ENCODE data around the gene DLGAP5.

DLGAP5 gene

DNA sequence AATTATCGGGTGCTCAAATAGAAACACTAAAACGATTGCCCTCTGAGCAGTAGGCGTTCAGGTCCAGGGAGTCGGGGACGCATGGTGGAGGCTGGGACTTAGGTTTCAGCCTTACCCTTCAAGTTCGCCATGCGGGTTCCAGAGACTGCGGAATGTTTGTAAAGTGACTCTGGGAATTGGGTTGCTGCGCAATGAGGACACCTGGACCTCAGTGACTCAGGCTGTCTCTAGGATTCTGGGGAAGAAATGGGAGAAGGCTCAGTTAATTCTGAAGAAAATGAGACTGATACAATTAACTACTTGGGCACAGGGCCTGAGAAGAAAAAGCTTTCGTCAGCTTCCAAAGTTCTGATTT, 61.2 kb downstream of the DLGAP5 start:
- peak overlapping the region; percentile 72 for H3K4me3 Mint-ChIP-seq
- DNase-seq = no peak
- no peak overlapping the region for H3K27ac Mint-ChIP-seq
- CTCF ChIA-PET = no interaction called here
- no peaks in the 10 kb centered on the region for H3K9me3 Mint-ChIP-seq
- H3K36me3 Mint-ChIP-seq = peaks cover 22% of the 10 kb centered on the region
- H3K4me1 Mint-ChIP-seq = peaks cover 45% of the 10 kb centered on the region
- H3K27me3 Mint-ChIP-seq = peaks cover 52% of the 10 kb centered on the region

DNA sequence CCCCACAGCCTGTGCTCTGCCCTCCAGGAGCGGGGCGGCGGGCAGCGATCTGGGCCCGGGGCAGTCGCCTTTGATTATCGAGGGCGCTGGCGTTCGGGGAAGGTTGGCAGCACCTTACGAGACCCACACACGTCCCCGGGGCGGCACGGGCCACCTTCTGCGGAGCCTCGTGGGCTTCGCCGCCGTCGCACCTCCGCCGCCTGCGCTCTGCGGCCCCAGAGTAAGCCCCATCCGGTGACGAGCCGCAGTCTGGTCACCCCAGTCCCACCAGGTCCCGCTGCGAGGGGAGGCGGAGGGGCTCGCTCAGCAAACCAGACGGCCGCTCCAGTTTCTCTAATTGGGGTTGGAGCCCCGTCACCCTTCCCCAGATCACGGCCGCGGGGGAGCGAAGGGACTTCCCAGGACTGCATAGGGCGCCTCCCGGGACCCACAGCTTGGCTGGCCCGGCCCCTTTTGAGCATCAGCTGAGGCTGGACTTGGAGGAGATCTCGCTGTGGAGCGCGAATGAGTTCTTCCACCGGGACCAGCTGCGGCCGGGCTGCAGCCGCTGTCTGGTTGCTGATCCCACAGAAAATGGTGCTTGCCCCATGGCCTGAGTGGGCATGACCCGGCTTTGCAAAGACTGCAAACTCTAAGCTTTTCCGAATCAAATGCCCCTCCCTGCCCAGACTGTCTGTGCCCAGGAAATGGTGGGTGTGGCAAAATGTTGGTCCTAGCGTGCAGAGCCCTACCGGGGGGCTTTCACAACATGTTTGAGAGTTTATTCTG, 61.8 kb downstream of the DLGAP5 start:
- peak overlapping the region; percentile 7 for H3K27ac Mint-ChIP-seq
- no peaks in the 10 kb centered on the region for H3K9me3 Mint-ChIP-seq
- peaks cover 52% of the 10 kb centered on the region for H3K27me3 Mint-ChIP-seq
- DNase-seq = peak; percentile 51
- peaks cover 51% of the 10 kb centered on the region for H3K4me1 Mint-ChIP-seq
- peaks cover 22% of the 10 kb centered on the region for H3K36me3 Mint-ChIP-seq
- CTCF ChIA-PET = no interaction called here
- H3K4me3 Mint-ChIP-seq = peak overlapping the region; percentile 72

DNA sequence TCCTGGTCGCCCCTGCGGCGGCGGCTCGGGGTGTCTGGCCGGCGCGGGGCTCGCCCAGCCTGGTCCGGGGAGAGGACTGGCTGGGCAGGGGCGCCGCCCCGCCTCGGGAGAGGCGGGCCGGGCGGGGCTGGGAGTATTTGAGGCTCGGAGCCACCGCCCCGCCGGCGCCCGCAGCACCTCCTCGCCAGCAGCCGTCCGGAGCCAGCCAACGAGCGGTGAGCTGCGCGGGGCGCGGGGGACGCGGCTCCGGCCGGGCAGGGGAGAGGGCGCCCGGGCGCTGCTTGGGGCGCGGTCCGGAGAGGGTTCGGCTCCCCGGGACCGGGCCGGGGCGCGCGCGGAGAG, 62.3 kb downstream of the DLGAP5 start, which contains the start of gene LGALS3:
LGALS3 (plus strand) TSS at position 167 of the 342 bp plus-strand sequence. CDS start 8,122 bp downstream, outside the sequence.
- peak; percentile 57 for DNase-seq
- Mint-ChIP-seq H3K36me3 (peaks cover 17% of the 10 kb centered on the region), H3K27ac (peak within 1 kb of the TSS; percentile 7), H3K4me3 (peak within 1 kb of the TSS; percentile 78), H3K9me3 (no peaks in the 10 kb centered on the region), H3K4me1 (peaks cover 54% of the 10 kb centered on the region), H3K27me3 (peaks cover 55% of the 10 kb centered on the region)
- CTCF ChIA-PET = no interaction called here

DNA sequence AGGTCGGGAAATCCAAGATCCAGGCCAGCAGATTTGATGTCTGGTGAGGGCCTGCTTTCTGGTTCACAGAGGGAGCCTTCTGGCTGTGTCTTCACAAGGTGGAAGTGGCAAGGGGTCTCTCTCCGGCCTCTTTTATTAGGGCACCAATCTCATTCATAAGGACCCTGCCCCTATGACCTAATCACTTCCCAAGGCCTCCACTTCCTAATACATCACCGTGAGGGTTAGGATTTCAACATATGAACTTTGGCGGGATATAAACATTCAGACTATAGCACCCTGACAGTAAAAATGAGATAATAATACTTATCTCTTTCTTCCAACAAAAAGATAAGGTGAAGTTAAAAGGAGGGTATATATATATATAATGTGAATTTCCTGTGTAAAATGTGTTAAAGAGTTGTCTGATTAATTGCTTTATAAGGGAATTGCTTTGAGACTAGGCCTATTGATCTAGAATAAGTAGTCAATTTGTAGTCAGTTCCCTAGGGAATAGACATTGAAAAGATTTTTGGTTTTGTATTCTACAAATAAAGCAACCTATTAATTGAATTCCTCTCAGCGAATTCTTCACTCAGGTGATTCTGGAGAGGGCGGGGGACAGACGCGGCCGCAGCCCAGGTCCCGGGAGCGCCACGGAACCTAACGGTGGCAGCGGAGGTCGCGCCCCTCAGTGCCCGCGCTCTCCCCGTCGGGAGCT, 62.8 kb downstream of the DLGAP5 start:
- Mint-ChIP-seq H3K27me3 (peaks cover 60% of the 10 kb centered on the region), H3K4me3 (peak overlapping the region; percentile 78), H3K4me1 (peaks cover 55% of the 10 kb centered on the region), H3K36me3 (peaks cover 15% of the 10 kb centered on the region), H3K27ac (no peak overlapping the region), H3K9me3 (no peaks in the 10 kb centered on the region)
- CTCF ChIA-PET = no interaction called here
- no peak for DNase-seq

DNA sequence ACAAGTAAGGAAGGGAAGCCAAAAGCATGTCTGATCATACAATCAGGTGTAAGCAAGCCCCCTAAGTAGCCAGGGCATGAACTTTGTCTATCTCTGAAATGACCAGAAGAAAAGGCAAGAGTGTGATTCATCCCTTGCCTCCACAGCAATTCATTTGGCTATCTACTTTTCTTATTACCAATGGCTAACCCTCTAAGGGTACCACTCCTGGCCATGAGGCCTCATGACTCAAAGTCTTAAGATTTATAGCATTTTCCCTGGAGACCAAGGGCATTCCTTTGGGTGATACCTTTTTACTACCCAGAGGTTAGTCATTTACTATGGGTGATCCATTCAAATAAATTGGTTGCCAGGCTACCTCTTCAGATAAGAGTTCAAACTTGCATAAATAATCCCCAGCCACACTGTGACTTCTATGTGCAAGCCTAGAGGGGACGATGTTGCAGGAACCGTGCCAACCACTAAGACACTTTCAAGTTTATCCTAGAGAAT, 63.9 kb downstream of the DLGAP5 start:
- Mint-ChIP-seq H3K27ac (no peak overlapping the region), H3K36me3 (peaks cover 11% of the 10 kb centered on the region), H3K27me3 (peaks cover 69% of the 10 kb centered on the region), H3K4me1 (peaks cover 55% of the 10 kb centered on the region), H3K4me3 (no peak overlapping the region), H3K9me3 (no peaks in the 10 kb centered on the region)
- CTCF ChIA-PET = no interaction called here
- no peak for DNase-seq

DNA sequence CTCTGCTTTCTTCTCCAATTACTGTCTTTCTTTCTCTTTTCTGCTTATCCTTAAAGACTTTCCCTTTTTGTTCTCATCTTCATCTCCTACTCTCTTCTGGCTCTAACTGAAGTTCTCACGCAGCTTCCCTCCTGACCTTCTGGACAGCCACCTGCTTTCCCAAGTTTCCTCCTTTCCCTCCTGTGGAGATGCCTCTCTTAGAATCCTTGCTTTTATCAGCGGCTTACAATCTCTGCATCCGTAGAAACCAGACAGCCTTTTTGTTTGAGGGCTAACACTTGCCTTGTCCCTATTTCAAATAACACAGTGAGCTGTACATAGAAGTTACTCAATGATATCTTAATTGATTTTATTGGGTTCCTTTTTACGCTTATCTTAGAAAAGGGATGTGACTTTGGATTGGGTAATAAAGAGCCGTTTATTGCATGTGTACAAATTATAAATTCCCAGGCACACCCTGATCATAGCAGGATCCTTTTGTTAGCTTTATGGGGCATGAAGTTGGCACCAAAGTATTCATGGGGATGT, 64.4 kb downstream of the DLGAP5 start:
- Mint-ChIP-seq H3K36me3 (peaks cover 10% of the 10 kb centered on the region), H3K9me3 (no peaks in the 10 kb centered on the region), H3K27ac (no peak overlapping the region), H3K27me3 (peaks cover 69% of the 10 kb centered on the region), H3K4me3 (no peak overlapping the region), H3K4me1 (peaks cover 52% of the 10 kb centered on the region)
- no peak for DNase-seq
- CTCF ChIA-PET = interaction anchor here (1.0 kb wide), 1 partner anchor 35 kb away, joined by 3 read pairs; no protein-coding TSS in a partner anchor

DNA sequence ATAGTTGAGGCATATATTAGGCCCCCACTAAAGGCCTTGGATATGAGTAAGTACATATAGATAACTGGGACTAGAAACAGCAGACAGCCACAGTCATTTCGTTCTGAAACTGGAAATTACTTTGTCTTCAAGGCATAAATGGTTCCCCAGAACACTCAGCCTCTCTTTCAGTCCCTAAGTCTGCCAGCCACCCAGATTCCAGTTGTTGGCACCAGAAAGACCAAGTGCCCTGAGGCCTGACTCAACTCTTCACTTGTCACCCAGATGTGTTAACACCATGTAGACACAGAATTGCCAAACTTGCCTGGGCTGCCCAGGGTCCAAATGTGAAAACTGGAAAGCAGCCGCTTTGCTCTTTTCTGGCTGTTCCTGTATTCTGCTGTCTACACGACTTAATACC, 65.4 kb downstream of the DLGAP5 start:
- H3K27me3 Mint-ChIP-seq = peaks cover 67% of the 10 kb centered on the region
- CTCF ChIA-PET = interaction anchor here (1.0 kb wide), 1 partner anchor 34 kb away, joined by 3 read pairs; no protein-coding TSS in a partner anchor
- H3K4me3 Mint-ChIP-seq = no peak overlapping the region
- DNase-seq = no peak
- no peak overlapping the region for H3K27ac Mint-ChIP-seq
- H3K4me1 Mint-ChIP-seq = peaks cover 43% of the 10 kb centered on the region
- H3K9me3 Mint-ChIP-seq = no peaks in the 10 kb centered on the region
- H3K36me3 Mint-ChIP-seq = peaks cover 3% of the 10 kb centered on the region

DNA sequence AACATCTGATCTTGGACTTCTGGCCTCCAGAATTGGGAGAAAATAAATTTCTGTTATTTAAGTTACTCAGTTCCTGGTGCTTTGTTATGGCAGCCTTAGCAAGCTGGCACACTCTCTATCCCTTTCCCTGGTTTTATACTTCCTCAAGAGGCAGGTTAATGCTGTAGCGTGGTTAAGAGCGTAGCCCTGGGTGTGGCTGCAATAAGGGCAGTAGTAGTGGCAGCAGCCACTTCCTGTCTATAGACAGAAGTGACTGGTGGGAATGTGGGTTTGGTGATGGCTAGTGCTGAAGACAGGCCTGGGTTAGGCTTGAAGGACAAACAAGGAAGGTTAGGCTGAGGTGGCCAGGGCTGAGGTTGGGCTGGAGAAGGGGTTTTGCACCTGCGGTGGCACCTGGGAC, 66.0 kb downstream of the DLGAP5 start:
- Mint-ChIP-seq H3K27ac (no peak overlapping the region), H3K4me1 (peaks cover 39% of the 10 kb centered on the region), H3K36me3 (peaks cover 3% of the 10 kb centered on the region), H3K4me3 (no peak overlapping the region), H3K27me3 (peaks cover 73% of the 10 kb centered on the region), H3K9me3 (no peaks in the 10 kb centered on the region)
- CTCF ChIA-PET = no interaction called here
- peak; percentile 49 for DNase-seq

DNA sequence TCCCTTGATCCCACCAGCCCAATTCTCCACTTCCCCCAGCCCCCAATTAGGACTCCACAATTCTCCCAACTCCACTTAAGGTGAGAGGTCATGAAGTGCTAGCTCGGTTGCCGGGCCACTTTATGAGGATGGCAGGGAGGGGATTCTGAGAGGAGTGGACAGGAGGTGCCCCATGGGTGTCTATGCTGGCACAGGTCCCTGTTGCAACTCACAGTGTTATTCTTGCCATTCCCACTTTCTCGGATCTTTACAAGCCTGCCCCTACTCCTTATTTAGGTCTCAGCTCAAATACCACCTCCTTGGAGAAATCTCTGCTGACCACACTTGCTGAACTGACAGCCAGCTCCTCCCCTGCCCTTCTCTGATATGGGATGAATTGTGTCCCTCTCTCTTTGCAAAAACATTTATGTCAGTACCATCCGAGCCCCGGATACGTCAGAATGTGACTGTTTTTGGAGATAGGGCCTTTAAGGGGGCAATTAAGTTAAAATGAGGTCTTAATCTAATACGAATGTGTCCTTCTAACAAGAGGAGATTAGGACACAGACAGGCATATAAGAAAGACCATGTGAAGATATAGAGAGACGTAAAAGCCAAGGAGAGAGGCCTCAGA, 66.5 kb downstream of the DLGAP5 start:
- H3K4me3 Mint-ChIP-seq = no peak overlapping the region
- DNase-seq = no peak
- peaks cover 34% of the 10 kb centered on the region for H3K4me1 Mint-ChIP-seq
- no peak overlapping the region for H3K27ac Mint-ChIP-seq
- no peaks in the 10 kb centered on the region for H3K9me3 Mint-ChIP-seq
- H3K27me3 Mint-ChIP-seq = peaks cover 73% of the 10 kb centered on the region
- CTCF ChIA-PET = no interaction called here
- H3K36me3 Mint-ChIP-seq = no peaks in the 10 kb centered on the region

DNA sequence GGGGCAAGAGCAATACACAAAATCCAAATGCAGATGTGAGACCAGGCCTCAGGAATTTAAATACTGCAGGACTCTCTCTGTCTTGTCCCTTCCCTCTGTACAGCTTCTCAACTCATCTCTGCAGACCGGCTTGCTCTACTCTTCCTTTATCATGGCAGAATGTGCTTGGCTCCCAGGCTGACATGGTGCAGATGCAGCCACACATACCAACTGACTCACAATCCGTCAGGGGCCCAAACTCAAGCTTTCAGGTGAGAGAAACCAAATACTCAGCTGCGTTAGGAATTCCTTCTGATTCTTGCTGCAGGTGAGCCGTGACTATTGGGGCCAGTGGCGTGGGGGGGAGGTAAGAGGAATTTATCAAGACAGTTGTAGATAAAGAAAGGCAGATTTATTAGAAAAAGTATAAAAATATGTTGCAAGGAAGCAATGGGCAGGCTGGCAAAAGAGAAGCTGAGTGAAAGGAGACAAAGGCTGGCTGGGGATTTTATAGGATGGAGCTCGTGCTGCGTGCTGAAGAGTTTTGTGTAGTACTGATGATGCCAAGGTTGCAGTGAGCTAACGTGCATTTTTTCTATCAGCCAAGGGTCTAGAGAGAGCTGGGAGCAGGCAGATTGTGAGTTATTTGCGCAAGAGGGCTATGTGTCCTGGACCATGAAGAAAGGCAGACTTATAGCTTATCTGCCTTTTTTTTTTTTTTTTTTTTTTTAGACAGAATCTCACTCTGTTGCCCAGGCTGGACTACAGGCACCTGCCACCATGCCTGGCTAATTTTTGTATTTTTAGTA, 67.3 kb downstream of the DLGAP5 start:
- Mint-ChIP-seq H3K9me3 (no peaks in the 10 kb centered on the region), H3K36me3 (no peaks in the 10 kb centered on the region), H3K27ac (no peak overlapping the region), H3K4me1 (peaks cover 32% of the 10 kb centered on the region), H3K4me3 (no peak overlapping the region), H3K27me3 (peaks cover 70% of the 10 kb centered on the region)
- DNase-seq = no peak
- CTCF ChIA-PET = interaction anchor here (1.6 kb wide), 1 partner anchor 31 kb away, joined by 3 read pairs; no protein-coding TSS in a partner anchor

DNA sequence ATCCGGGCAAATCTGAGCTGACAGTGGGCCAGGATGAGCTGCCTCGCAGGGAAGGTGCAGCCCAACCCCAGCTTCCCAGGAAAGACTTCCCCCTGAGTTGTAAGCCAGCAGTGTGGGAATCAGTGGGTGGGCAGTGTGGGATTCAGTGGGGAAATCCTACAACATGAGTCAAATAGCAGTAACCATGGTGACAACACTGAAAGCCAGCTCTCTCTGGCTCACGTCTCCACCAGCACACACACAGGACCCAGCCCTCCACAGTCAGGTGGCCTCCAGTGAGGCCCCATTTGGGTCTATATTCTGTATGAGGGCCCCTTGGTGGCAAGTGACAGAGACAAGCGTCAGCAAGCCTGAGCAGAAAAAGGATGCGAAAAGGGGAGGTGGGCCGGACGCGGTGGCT, 68.3 kb downstream of the DLGAP5 start:
- Mint-ChIP-seq H3K4me3 (no peak overlapping the region), H3K36me3 (no peaks in the 10 kb centered on the region), H3K27ac (no peak overlapping the region), H3K27me3 (peaks cover 68% of the 10 kb centered on the region), H3K4me1 (peaks cover 30% of the 10 kb centered on the region), H3K9me3 (no peaks in the 10 kb centered on the region)
- DNase-seq = no peak
- CTCF ChIA-PET = interaction anchor here (1.6 kb wide), 1 partner anchor 30 kb away, joined by 3 read pairs; no protein-coding TSS in a partner anchor

DNA sequence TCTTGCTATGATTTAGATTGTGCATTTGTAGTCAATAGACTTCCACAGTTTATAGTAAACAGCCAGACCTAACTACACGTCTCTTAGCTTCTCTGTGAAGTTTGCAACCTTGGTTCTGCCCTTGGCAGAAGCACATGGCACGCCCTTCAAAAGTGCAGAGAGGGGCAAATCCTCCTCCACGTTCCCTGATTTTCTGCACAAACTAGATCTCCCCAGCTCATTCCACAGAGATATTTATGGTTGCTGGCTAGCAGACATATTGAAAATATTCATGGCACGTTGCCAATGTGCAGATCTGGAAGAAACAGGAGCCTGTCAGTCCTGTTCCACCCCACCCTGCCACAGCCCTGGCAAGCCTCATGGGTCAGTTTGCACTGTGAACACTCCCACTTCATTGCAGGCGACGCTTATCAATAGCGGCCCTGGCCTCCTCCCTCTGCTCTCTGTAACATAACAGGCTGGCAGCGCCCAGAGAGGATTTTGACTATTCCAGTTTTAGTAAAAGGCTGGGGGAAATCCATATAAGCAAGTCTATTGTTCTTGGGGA, 68.9 kb downstream of the DLGAP5 start:
- H3K27ac Mint-ChIP-seq = no peak overlapping the region
- CTCF ChIA-PET = interaction anchor here (1.6 kb wide), 1 partner anchor 29 kb away, joined by 3 read pairs; no protein-coding TSS in a partner anchor
- no peaks in the 10 kb centered on the region for H3K9me3 Mint-ChIP-seq
- H3K36me3 Mint-ChIP-seq = no peaks in the 10 kb centered on the region
- DNase-seq = no peak
- H3K27me3 Mint-ChIP-seq = peaks cover 67% of the 10 kb centered on the region
- peaks cover 36% of the 10 kb centered on the region for H3K4me1 Mint-ChIP-seq
- H3K4me3 Mint-ChIP-seq = no peak overlapping the region

DNA sequence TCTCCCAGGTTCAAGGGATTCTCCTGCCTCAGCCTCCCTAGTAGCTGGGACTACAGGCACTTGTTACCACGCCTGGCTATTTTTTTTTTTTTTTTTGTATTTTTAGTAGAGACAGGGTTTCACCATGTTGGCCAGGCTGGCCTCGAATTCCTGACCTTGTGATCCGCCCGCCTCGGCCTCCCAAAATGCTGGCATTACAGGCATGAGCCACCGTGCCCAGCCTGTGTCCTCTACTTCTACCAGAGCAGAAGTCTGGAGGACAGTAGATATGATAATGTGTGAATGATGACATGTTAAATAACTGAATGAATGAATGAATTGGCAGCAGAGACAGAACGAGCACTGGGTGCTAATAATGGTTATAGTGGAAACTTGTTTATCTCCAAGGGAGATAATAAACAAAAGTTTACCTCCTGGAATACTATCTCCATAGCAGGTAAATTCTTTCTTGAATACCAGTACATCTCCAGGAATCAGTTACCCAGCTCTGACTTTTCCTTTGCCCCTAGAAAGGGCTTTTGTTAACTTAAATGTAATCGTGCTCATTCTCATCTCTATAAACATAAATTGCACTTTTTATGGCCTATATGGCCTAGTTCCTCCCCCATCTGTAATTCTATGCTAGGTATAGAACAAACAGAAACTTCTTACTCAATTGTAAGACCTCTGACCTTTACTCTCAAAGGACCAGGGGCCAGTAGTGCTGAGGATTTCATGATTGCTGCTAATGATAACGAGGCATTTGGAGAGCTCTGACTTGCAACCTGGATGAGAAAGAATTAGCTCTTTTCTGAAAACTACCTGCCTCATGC, 69.6 kb downstream of the DLGAP5 start:
- Mint-ChIP-seq H3K27me3 (peaks cover 67% of the 10 kb centered on the region), H3K27ac (no peak overlapping the region), H3K9me3 (no peaks in the 10 kb centered on the region), H3K4me1 (peaks cover 33% of the 10 kb centered on the region), H3K4me3 (no peak overlapping the region), H3K36me3 (no peaks in the 10 kb centered on the region)
- no peak for DNase-seq
- CTCF ChIA-PET = no interaction called here
